HepG2 (cell line): Measurements from ENCODE around the gene CALML6. TPM values are rescaled to one million over a fixed set of nuclear protein-coding genes. Genes with fewer than 3 reads are reported as not detected.

ENCODE experiments used
- EZH2 ChIP-seq: conservative IDR thresholded peaks from 2 replicates; pipeline ENCODE4 v1.6.1; 2012; ENCODE audit warnings: mild to moderate bottlenecking, low read depth, low read length, moderate library complexity
- GABPB1 ChIP-seq: IDR thresholded peaks from 2 replicates; pipeline ENCODE4 v1.6.1; 2016; ENCODE audit warnings: mild to moderate bottlenecking, missing genetic modification reagents, moderate library complexity, missing compliant biosample characterization
- KMT2B ChIP-seq: IDR thresholded peaks from 2 replicates; pipeline ENCODE4 v1.6.1; 2016; ENCODE audit warnings: missing genetic modification reagents, missing compliant biosample characterization
- PITX1 ChIP-seq: sonication (generic); formaldehyde crosslinking; IDR thresholded peaks from 2 replicates; pipeline ENCODE4 v1.5.1; 2020; ENCODE audit warnings: mild to moderate bottlenecking, missing genetic modification reagents
- RNF2 ChIP-seq: fragments of 450-650 bp; conservative IDR thresholded peaks from 2 replicates; pipeline ENCODE4 v1.6.1; 2016; ENCODE audit warnings: low read depth
- SRY ChIP-seq: sonication (generic); formaldehyde crosslinking; IDR thresholded peaks from 2 replicates; pipeline ENCODE4 v1.8.0; 2022; ENCODE audit warnings: mild to moderate bottlenecking, missing genetic modification reagents
- ZFP41 ChIP-seq: sonication (generic); formaldehyde crosslinking; IDR thresholded peaks from 2 replicates; pipeline ENCODE4 v1.4.0; 2020; ENCODE audit warnings: mild to moderate bottlenecking, missing genetic modification reagents, borderline replicate concordance
- ZNF121 ChIP-seq: sonication (generic); formaldehyde crosslinking; IDR thresholded peaks from 2 replicates; pipeline ENCODE4 v1.5.0; 2020; ENCODE audit warnings: mild to moderate bottlenecking, missing genetic modification reagents
- ZNF337 ChIP-seq: sonication (generic); formaldehyde crosslinking; IDR thresholded peaks from 2 replicates; pipeline ENCODE4 v1.5.1; 2020; ENCODE audit warnings: missing genetic modification reagents, low read depth, mild to moderate bottlenecking, borderline replicate concordance
- polyA plus RNA-seq, 8 experiments: library from polyadenylated mRNA; depleted of rRNA in 3 of 8; stranded (reverse) in 7 of 8; unstranded in 1 of 8; fragments of >200 nt; fragmentation: Illumina TruSeq in 4 of 8; extraction: Trizol in 4 of 8; gene quantifications; 2 replicates each; pipeline versions ENCODE4 v1.2.1 to v1.2.3, GENCODE V29; 2011 to 2016; ENCODE audit warnings: low read depth in 4 of 8, missing spikeins in 1 of 8, mixed read lengths in 1 of 8; ENCODE audit not compliant: insufficient read depth in 1 of 8
- total RNA-seq, 5 experiments: library from RNA; depleted of rRNA; stranded (reverse); fragments of >200 nt; fragmentation: Illumina TruSeq; extraction: Trizol; gene quantifications; 2 replicates each; pipeline ENCODE4 v1.2.3, GENCODE V29; 2016; ENCODE audit warnings: low read depth in 1 of 5
- TF ChIP-seq, protein P1 (sequence below): IDR thresholded peaks from 2 replicates; pipeline ENCODE4 v1.6.1; 2016; ENCODE audit warnings: missing compliant biosample characterization, missing genetic modification reagents, borderline replicate concordance
- TF ChIP-seq, protein P2 (sequence below): sonication (generic); formaldehyde crosslinking; IDR thresholded peaks from 2 replicates; pipeline ENCODE4 v1.4.0; 2020; ENCODE audit warnings: mild to moderate bottlenecking, missing genetic modification reagents
- TF ChIP-seq, protein P3 (sequence below): sonication (generic); formaldehyde crosslinking; IDR thresholded peaks from 2 replicates; pipeline ENCODE4 v1.5.0; 2020; ENCODE audit warnings: mild to moderate bottlenecking, missing genetic modification reagents
- TF ChIP-seq, protein P4 (sequence below): sonication (generic); formaldehyde crosslinking; IDR thresholded peaks from 2 replicates; pipeline ENCODE4 v1.5.1; 2020; ENCODE audit warnings: mild to moderate bottlenecking, missing genetic modification reagents, moderate library complexity
- TF ChIP-seq, protein P5 (sequence below): sonication (generic); formaldehyde crosslinking; conservative IDR thresholded peaks from 2 replicates; pipeline ENCODE4 v1.4.0; 2020; ENCODE audit warnings: mild to moderate bottlenecking, missing genetic modification reagents, moderate library complexity

CALML6 gene
- total and polyA plus RNA-seq, 2 of the 13 experiments (the other 11 are each of a cell fraction or from before 2014, with no cell fraction given): 0.11 to 0.12 TPM

DNA sequence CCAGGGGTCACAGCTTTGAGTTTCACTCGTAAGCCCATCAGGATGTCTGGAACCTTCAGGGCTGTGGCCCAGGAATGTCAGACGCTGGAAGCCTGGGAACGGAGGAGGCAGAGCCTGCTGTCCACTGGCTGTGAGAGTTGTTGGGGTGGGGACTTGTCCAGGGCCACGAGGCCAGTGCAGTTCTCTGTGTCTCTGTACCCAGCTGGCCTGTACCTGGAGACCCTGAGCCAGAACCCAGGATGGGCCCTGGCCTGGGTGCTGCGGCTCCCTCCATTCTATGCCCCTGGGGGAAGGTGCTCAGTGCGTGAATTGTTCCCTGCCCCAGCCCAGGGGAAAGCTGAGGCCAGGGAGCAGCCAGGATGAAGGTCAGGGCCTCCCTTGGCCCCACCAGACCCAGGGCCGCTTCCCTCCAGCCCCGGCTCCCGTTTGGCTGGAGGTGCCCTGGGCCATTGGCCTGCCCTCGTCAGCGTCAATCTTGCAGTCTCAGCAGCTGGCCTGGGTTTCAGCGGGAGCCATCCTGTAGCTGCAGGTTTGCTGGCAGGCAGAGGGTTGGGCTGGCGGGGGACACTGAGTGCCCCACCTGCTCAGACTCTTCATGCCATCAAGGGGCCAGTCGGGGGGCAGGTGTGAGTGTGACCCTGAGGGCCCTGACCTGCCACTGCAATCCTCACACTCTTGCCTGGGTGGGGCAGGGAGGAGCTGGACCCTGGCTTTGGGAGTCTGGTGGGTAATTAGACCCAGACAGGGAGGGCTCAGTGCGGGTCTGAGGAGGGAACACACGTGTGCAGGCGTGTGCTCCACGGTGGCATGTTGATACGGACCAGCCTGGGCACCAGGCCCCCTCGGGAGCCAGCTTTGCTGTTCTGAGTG lies 724 bp upstream of the CALML6 start (continued):
- TF ChIP-seq, protein P1, sequence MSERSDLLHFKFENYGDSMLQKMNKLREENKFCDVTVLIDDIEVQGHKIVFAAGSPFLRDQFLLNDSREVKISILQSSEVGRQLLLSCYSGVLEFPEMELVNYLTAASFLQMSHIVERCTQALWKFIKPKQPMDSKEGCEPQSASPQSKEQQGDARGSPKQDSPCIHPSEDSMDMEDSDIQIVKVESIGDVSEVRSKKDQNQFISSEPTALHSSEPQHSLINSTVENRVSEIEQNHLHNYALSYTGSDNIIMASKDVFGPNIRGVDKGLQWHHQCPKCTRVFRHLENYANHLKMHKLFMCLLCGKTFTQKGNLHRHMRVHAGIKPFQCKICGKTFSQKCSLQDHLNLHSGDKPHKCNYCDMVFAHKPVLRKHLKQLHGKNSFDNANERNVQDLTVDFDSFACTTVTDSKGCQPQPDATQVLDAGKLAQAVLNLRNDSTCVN (CRISPR knock-in tag): no peak
- TF ChIP-seq KMT2B (CRISPR knock-in tag) (no peak), EZH2 (no peak), PITX1 (peak; percentile 51; the same call in 1 of the 2 replicates), SRY (no peak), ZFP41 (no peak), GABPB1 (CRISPR knock-in tag) (peak; percentile 13; the same call in 1 of the 2 replicates), RNF2 (no peak), ZNF121 (CRISPR knock-in tag) (no peak), ZNF337 (CRISPR knock-in tag) (no peak)
- TF ChIP-seq, protein P2, sequence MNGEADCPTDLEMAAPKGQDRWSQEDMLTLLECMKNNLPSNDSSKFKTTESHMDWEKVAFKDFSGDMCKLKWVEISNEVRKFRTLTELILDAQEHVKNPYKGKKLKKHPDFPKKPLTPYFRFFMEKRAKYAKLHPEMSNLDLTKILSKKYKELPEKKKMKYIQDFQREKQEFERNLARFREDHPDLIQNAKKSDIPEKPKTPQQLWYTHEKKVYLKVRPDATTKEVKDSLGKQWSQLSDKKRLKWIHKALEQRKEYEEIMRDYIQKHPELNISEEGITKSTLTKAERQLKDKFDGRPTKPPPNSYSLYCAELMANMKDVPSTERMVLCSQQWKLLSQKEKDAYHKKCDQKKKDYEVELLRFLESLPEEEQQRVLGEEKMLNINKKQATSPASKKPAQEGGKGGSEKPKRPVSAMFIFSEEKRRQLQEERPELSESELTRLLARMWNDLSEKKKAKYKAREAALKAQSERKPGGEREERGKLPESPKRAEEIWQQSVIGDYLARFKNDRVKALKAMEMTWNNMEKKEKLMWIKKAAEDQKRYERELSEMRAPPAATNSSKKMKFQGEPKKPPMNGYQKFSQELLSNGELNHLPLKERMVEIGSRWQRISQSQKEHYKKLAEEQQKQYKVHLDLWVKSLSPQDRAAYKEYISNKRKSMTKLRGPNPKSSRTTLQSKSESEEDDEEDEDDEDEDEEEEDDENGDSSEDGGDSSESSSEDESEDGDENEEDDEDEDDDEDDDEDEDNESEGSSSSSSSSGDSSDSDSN (CRISPR knock-in tag): peak; percentile 73; the same call in 1 of the 2 replicates
- TF ChIP-seq, protein P3, sequence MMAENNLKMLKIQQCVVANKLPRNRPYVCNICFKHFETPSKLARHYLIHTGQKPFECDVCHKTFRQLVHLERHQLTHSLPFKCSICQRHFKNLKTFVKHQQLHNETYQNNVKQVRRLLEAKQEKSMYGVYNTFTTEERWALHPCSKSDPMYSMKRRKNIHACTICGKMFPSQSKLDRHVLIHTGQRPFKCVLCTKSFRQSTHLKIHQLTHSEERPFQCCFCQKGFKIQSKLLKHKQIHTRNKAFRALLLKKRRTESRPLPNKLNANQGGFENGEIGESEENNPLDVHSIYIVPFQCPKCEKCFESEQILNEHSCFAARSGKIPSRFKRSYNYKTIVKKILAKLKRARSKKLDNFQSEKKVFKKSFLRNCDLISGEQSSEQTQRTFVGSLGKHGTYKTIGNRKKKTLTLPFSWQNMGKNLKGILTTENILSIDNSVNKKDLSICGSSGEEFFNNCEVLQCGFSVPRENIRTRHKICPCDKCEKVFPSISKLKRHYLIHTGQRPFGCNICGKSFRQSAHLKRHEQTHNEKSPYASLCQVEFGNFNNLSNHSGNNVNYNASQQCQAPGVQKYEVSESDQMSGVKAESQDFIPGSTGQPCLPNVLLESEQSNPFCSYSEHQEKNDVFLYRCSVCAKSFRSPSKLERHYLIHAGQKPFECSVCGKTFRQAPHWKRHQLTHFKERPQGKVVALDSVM: no peak
- TF ChIP-seq, protein P4, sequence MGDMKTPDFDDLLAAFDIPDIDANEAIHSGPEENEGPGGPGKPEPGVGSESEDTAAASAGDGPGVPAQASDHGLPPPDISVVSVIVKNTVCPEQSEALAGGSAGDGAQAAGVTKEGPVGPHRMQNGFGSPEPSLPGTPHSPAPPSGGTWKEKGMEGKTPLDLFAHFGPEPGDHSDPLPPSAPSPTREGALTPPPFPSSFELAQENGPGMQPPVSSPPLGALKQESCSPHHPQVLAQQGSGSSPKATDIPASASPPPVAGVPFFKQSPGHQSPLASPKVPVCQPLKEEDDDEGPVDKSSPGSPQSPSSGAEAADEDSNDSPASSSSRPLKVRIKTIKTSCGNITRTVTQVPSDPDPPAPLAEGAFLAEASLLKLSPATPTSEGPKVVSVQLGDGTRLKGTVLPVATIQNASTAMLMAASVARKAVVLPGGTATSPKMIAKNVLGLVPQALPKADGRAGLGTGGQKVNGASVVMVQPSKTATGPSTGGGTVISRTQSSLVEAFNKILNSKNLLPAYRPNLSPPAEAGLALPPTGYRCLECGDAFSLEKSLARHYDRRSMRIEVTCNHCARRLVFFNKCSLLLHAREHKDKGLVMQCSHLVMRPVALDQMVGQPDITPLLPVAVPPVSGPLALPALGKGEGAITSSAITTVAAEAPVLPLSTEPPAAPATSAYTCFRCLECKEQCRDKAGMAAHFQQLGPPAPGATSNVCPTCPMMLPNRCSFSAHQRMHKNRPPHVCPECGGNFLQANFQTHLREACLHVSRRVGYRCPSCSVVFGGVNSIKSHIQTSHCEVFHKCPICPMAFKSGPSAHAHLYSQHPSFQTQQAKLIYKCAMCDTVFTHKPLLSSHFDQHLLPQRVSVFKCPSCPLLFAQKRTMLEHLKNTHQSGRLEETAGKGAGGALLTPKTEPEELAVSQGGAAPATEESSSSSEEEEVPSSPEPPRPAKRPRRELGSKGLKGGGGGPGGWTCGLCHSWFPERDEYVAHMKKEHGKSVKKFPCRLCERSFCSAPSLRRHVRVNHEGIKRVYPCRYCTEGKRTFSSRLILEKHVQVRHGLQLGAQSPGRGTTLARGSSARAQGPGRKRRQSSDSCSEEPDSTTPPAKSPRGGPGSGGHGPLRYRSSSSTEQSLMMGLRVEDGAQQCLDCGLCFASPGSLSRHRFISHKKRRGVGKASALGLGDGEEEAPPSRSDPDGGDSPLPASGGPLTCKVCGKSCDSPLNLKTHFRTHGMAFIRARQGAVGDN (CRISPR knock-in tag): peak; percentile 59
- TF ChIP-seq, protein P5, sequence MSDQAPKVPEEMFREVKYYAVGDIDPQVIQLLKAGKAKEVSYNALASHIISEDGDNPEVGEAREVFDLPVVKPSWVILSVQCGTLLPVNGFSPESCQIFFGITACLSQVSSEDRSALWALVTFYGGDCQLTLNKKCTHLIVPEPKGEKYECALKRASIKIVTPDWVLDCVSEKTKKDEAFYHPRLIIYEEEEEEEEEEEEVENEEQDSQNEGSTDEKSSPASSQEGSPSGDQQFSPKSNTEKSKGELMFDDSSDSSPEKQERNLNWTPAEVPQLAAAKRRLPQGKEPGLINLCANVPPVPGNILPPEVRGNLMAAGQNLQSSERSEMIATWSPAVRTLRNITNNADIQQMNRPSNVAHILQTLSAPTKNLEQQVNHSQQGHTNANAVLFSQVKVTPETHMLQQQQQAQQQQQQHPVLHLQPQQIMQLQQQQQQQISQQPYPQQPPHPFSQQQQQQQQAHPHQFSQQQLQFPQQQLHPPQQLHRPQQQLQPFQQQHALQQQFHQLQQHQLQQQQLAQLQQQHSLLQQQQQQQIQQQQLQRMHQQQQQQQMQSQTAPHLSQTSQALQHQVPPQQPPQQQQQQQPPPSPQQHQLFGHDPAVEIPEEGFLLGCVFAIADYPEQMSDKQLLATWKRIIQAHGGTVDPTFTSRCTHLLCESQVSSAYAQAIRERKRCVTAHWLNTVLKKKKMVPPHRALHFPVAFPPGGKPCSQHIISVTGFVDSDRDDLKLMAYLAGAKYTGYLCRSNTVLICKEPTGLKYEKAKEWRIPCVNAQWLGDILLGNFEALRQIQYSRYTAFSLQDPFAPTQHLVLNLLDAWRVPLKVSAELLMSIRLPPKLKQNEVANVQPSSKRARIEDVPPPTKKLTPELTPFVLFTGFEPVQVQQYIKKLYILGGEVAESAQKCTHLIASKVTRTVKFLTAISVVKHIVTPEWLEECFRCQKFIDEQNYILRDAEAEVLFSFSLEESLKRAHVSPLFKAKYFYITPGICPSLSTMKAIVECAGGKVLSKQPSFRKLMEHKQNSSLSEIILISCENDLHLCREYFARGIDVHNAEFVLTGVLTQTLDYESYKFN (CRISPR knock-in tag): 0 out of 2 replicates have a peak, but pooled peaks have one; percentile 19
